ENCODE results near the gene AP1S2.
"Not testable (repeated sequence)": the region's sequence is repeated elsewhere in the genome, so short reads cannot be mapped to it uniquely, and the experiment has no call there.

The AP1S2 gene

GRCh38 chrX:15854080-15854655 is 445 bp downstream of the AP1S2 start:
- Histone ChIP-seq H3K9ac (ENCODE audit: low read length) (peak overlapping the region; percentile 5), H3K4me1 (ENCODE audit: insufficient read depth, low read length) (peaks cover 11% of the 10 kb centered on the region), H3K4me3 (ENCODE audit: low read depth in 1 of 2, low read length in 2 of 2) (peak overlapping the region; percentile 41 to 65), H3K27me3 (ENCODE audit: control insufficient read depth in 1 of 2, insufficient read depth in 2 of 2, low read length in 2 of 2) (peaks cover 0 to 5% of the 10 kb centered on the region in 2 donors), H3K27ac (ENCODE audit: low read depth, low read length) (no peak overlapping the region), H3K36me3 (ENCODE audit: insufficient read depth, low read length) (no peaks in the 10 kb centered on the region), H3K9me3 (ENCODE audit: low read length) (no peaks in the 10 kb centered on the region)

GRCh38 chrX:15853586-15854079 is 980 bp downstream of the AP1S2 start:
- H3K9ac ChIP-seq (ENCODE audit: low read length) = peak overlapping the region; percentile 5
- H3K4me1 ChIP-seq (ENCODE audit: insufficient read depth, low read length) = peaks cover 14% of the 10 kb centered on the region
- H3K4me3 ChIP-seq (ENCODE audit: low read depth in 1 of 2, low read length in 2 of 2) = peak overlapping the region; percentile 41 to 65
- H3K9me3 ChIP-seq (ENCODE audit: low read length) = no peaks in the 10 kb centered on the region
- no peaks in the 10 kb centered on the region for H3K36me3 ChIP-seq (ENCODE audit: insufficient read depth, low read length)
- no peak overlapping the region for H3K27ac ChIP-seq (ENCODE audit: low read depth, low read length)
- peaks cover 0 to 5% of the 10 kb centered on the region in 2 donors for H3K27me3 ChIP-seq (ENCODE audit: control insufficient read depth in 1 of 2, insufficient read depth in 2 of 2, low read length in 2 of 2)

DNA sequence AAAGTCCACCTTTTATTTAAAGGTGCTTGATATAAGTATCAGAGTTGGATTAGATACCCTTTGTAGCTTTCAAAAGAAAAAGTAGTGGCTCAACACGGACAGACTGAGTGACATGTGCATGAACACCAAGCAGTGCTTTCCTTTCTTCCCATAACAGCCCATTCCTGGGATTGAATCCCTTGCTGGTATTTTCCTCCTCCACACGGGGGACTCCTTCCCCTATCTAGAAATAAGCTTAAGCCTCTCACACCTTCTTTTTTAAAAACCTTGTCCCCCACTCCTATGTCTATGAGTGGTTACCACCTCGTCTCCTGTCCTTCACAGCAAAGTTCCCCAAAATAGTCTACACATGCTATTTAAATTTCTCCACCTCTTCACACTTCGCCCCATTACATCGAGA is 5.1 kb downstream of the AP1S2 start:
- Histone ChIP-seq H3K4me3 (ENCODE audit: low read depth in 1 of 2, low read length in 2 of 2) (no peak overlapping the region), H3K9me3 (ENCODE audit: low read length) (no peaks in the 10 kb centered on the region), H3K9ac (ENCODE audit: low read length) (no peak overlapping the region), H3K27me3 (ENCODE audit: control insufficient read depth in 1 of 2, insufficient read depth in 2 of 2, low read length in 2 of 2) (peaks cover 0 to 5% of the 10 kb centered on the region in 2 donors), H3K4me1 (ENCODE audit: insufficient read depth, low read length) (peaks cover 11% of the 10 kb centered on the region), H3K36me3 (ENCODE audit: insufficient read depth, low read length) (no peaks in the 10 kb centered on the region), H3K27ac (ENCODE audit: low read depth, low read length) (no peak overlapping the region)

DNA sequence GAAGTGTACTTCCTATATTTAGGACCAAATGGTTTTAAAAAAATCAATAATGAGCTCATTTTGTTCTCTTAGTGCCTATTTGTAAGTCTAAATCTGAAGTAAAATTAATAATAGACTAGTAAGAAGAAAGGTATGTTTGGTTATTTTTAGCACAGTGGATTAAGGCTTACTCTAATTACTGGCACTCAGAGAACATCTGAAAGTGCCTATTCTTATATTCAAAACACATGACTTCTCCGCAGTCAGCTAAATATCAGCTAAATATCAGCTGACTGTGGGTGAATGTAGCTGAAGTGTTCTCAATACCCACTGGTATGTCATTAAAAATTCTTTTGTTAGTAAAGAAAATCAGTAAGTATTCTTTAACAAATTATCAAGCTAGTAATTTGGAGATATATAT is 6.0 kb downstream of the AP1S2 start:
- peaks cover 9% of the 10 kb centered on the region for H3K4me1 ChIP-seq (ENCODE audit: insufficient read depth, low read length)
- H3K27ac ChIP-seq (ENCODE audit: low read depth, low read length) = no peak overlapping the region
- no peaks in the 10 kb centered on the region for H3K9me3 ChIP-seq (ENCODE audit: low read length)
- H3K36me3 ChIP-seq (ENCODE audit: insufficient read depth, low read length) = no peaks in the 10 kb centered on the region
- no peak overlapping the region for H3K9ac ChIP-seq (ENCODE audit: low read length)
- H3K27me3 ChIP-seq (ENCODE audit: control insufficient read depth in 1 of 2, insufficient read depth in 2 of 2, low read length in 2 of 2) = peaks cover 0 to 5% of the 10 kb centered on the region in 2 donors
- H3K4me3 ChIP-seq (ENCODE audit: low read depth in 1 of 2, low read length in 2 of 2) = no peak overlapping the region

- peaks cover 2% of the 10 kb centered on the region for H3K4me1 ChIP-seq (ENCODE audit: insufficient read depth, low read length)
- H3K9ac ChIP-seq (ENCODE audit: low read length) = no peak overlapping the region
- H3K27ac ChIP-seq (ENCODE audit: low read depth, low read length) = no peak overlapping the region
- H3K4me3 ChIP-seq (ENCODE audit: low read depth in 1 of 2, low read length in 2 of 2) = no peak overlapping the region
- H3K36me3 ChIP-seq (ENCODE audit: insufficient read depth, low read length) = peaks cover 5% of the 10 kb centered on the region
- no peaks in the 10 kb centered on the region for H3K27me3 ChIP-seq (ENCODE audit: control insufficient read depth in 1 of 2, insufficient read depth in 2 of 2, low read length in 2 of 2)
- H3K9me3 ChIP-seq (ENCODE audit: low read length) = no peaks in the 10 kb centered on the region
These were observed 10.7 kb downstream of the AP1S2 start for GRCh38 chrX:15843960-15844359.

DNA sequence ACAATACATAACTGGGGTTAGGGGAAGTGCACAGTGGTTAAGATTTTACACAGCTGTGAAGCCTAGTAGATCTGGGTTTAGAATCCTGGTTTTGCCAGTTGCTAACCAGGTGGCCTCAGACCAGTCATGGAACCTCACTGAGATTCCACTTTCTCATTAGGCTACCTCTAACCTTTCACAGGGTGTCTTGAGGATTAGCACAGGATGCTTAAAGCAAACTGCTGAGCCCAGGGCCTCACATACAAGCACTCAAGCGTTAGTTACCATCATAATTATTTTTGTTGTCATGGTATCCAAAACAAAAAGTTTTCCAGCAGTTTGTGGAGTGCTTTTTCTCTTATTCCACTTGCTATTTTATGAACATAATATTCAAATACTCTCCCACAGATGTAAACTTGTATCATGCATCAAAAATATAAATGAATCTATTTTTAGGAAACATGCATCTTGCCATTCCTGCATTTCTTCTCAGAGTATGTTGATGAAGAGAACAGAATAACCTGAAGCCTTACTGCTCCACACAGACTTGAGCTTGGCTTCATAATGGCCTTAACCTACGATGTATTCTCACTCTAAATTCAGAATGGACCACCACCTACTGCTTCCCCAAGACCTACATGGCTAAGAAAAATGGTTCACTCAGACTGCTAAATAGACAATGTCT is 12.6 kb downstream of the AP1S2 start:
- no peaks in the 10 kb centered on the region for H3K4me1 ChIP-seq (ENCODE audit: insufficient read depth, low read length)
- no peaks in the 10 kb centered on the region for H3K27me3 ChIP-seq (ENCODE audit: control insufficient read depth in 1 of 2, insufficient read depth in 2 of 2, low read length in 2 of 2)
- no peaks in the 10 kb centered on the region for H3K9me3 ChIP-seq (ENCODE audit: low read length)
- H3K9ac ChIP-seq (ENCODE audit: low read length) = no peak overlapping the region
- H3K4me3 ChIP-seq (ENCODE audit: low read depth in 1 of 2, low read length in 2 of 2) = no peak overlapping the region
- H3K36me3 ChIP-seq (ENCODE audit: insufficient read depth, low read length) = peaks cover 5% of the 10 kb centered on the region
- H3K27ac ChIP-seq (ENCODE audit: low read depth, low read length) = no peak overlapping the region

DNA sequence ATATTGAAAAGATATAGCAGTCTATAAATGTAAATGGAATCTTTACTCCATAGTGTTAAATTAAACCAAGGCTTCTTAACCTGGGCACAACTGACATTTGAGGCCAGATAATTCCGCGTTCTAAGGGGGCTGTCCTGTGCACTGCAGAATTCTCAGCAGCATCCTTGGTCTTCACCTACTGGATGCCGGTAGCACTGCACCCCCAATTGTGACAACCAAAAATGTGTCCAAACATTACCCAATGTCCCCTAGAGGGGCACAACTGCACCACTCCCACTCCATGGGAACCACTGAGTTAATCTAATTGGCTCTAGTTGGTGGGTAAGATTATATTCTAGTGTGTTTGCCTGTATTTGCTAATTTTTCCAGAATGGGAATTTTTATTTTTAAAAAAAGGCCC is 16.6 kb downstream of the AP1S2 start:
- no peak overlapping the region for H3K4me3 ChIP-seq (ENCODE audit: low read depth in 1 of 2, low read length in 2 of 2)
- H3K27ac ChIP-seq (ENCODE audit: low read depth, low read length) = no peak overlapping the region
- no peaks in the 10 kb centered on the region for H3K27me3 ChIP-seq (ENCODE audit: control insufficient read depth in 1 of 2, insufficient read depth in 2 of 2, low read length in 2 of 2)
- H3K36me3 ChIP-seq (ENCODE audit: insufficient read depth, low read length) = peaks cover 5% of the 10 kb centered on the region
- H3K4me1 ChIP-seq (ENCODE audit: insufficient read depth, low read length) = no peaks in the 10 kb centered on the region
- H3K9ac ChIP-seq (ENCODE audit: low read length) = no peak overlapping the region
- H3K9me3 ChIP-seq (ENCODE audit: low read length) = no peaks in the 10 kb centered on the region

DNA sequence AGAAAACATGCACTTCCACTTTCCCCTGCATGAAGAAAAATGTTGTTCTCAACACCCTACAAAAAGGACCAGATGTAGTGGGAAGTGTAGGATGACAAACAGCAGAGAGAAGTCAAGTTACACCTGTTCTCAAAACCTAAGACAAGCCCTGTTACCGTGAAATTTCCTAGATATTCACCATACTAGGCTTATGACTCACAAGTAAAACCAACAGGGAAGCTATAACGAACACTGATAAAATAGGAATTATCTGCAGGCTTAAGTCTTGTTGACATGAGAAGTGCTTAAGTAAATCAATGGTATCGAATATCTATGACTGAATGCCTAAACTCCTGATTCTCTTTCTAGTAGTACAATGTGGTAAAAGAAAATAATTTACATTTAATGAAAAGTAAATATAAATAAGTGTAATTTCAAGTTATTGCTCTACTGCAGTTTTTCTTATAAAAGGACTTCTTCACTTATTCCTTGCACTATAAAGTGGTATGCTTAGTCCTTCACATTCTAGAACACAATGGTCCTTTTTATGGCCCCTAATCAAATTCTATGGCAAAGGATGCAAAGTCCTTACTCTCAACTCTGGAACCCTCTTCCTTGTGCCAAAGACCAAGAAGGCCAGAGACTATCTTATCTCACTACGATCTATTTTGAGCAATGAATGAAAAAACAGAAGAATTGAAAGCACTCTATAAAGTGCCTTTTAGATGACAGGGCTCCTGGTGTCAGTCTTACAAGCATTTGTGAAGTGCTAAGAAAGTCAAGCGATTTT is 19.6 kb downstream of the AP1S2 start:
- no peaks in the 10 kb centered on the region for H3K36me3 ChIP-seq (ENCODE audit: insufficient read depth, low read length)
- H3K27ac ChIP-seq (ENCODE audit: low read depth, low read length) = no peak overlapping the region
- no peak overlapping the region for H3K9ac ChIP-seq (ENCODE audit: low read length)
- H3K27me3 ChIP-seq (ENCODE audit: control insufficient read depth in 1 of 2, insufficient read depth in 2 of 2, low read length in 2 of 2) = no peaks in the 10 kb centered on the region
- no peaks in the 10 kb centered on the region for H3K9me3 ChIP-seq (ENCODE audit: low read length)
- no peak overlapping the region for H3K4me3 ChIP-seq (ENCODE audit: low read depth in 1 of 2, low read length in 2 of 2)
- no peaks in the 10 kb centered on the region for H3K4me1 ChIP-seq (ENCODE audit: insufficient read depth, low read length)

- no peaks in the 10 kb centered on the region for H3K36me3 ChIP-seq (ENCODE audit: insufficient read depth, low read length)
- H3K9me3 ChIP-seq (ENCODE audit: low read length) = no peaks in the 10 kb centered on the region
- H3K27me3 ChIP-seq (ENCODE audit: control insufficient read depth in 1 of 2, insufficient read depth in 2 of 2, low read length in 2 of 2) = no peaks in the 10 kb centered on the region
- no peak overlapping the region for H3K4me3 ChIP-seq (ENCODE audit: low read depth in 1 of 2, low read length in 2 of 2)
- no peak overlapping the region for H3K27ac ChIP-seq (ENCODE audit: low read depth, low read length)
- no peaks in the 10 kb centered on the region for H3K4me1 ChIP-seq (ENCODE audit: insufficient read depth, low read length)
- no peak overlapping the region for H3K9ac ChIP-seq (ENCODE audit: low read length)
These were observed 20.6 kb downstream of the AP1S2 start for GRCh38 chrX:15834053-15834452.

GRCh38 chrX:15831347-15831746 is 23.3 kb downstream of the AP1S2 start:
- not testable (repeated sequence) for H3K9ac ChIP-seq (ENCODE audit: low read length); H3K4me1 ChIP-seq (ENCODE audit: insufficient read depth, low read length); H3K36me3 ChIP-seq (ENCODE audit: insufficient read depth, low read length); H3K9me3 ChIP-seq (ENCODE audit: low read length); H3K27ac ChIP-seq (ENCODE audit: low read depth, low read length); H3K4me3 ChIP-seq (ENCODE audit: low read depth in 1 of 2, low read length in 2 of 2); H3K27me3 ChIP-seq (ENCODE audit: control insufficient read depth in 1 of 2, insufficient read depth in 2 of 2, low read length in 2 of 2)

DNA sequence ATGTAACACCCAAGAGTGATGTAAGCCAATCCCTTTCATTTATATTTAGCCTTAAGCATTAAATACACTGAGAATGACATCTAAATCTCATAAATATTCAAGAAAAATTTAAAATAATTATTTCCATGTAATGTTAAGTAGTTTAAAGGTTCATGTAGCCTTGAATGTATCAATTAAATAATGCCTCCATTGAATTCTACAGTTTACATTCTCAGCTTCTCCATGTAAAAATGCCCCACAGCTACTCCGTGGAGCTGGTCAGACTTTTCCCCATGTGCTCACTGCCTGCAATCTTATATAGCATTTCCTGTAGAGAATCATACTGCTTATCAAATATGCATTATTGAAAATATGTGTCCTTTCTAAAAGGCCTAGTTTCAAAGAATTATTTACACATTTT is 25.4 kb downstream of the AP1S2 start:
- Histone ChIP-seq H3K36me3 (ENCODE audit: insufficient read depth, low read length) (no peaks in the 10 kb centered on the region), H3K27ac (ENCODE audit: low read depth, low read length) (no peak overlapping the region), H3K9me3 (ENCODE audit: low read length) (no peaks in the 10 kb centered on the region), H3K27me3 (ENCODE audit: control insufficient read depth in 1 of 2, insufficient read depth in 2 of 2, low read length in 2 of 2) (no peaks in the 10 kb centered on the region), H3K4me1 (ENCODE audit: insufficient read depth, low read length) (no peaks in the 10 kb centered on the region), H3K9ac (ENCODE audit: low read length) (no peak overlapping the region), H3K4me3 (ENCODE audit: low read depth in 1 of 2, low read length in 2 of 2) (no peak overlapping the region)
